Heart left ventricle (tissue), 16 donors: ENCODE measurements around the gene SIM2. TPM values are rescaled to one million over a fixed set of nuclear protein-coding genes. Genes with fewer than 3 reads are reported as not detected.

Source experiments
- ATAC-seq, 4 donors: fragments of 200-7000 bp; cut with Tn5 transposase; one replicate each; pipeline ENCODE4 v1.9.1; 2020 to 2022; ENCODE audit warnings: moderate library complexity in 4 of 4, mild to moderate bottlenecking in 3 of 4, moderate number of reproducible peaks in 1 of 4
- DNase-seq, 5 donors: peaks; one replicate each; pipeline ENCODE4 v3.0.0-alpha.2; 2020
- H3K27ac ChIP-seq, 12 donors: fragments of 200-600 bp; sonication (generic) in 4 of 12; one replicate each; pipeline versions ENCODE4 v1.5.0 to v1.8.0; 2016 to 2022; ENCODE audit warnings: mild to moderate bottlenecking in 2 of 12
- H3K27me3 ChIP-seq, 9 donors: fragments of 200-600 bp; sonication (generic) in 2 of 9; one replicate each; pipeline versions ENCODE4 v1.5.1 to v1.8.0; 2016 to 2022; ENCODE audit warnings: mild to moderate bottlenecking in 3 of 9
- H3K36me3 ChIP-seq, 9 donors: fragments of 200-600 bp; sonication (generic) in 2 of 9; one replicate each; pipeline versions ENCODE4 v1.5.0 to v1.8.0; 2018 to 2022; ENCODE audit warnings: mild to moderate bottlenecking in 2 of 9
- H3K4me1 ChIP-seq, 12 donors: fragments of 200-600 bp; sonication (generic) in 4 of 12; one replicate each; pipeline versions ENCODE4 v1.5.0 to v1.8.0; 2016 to 2022; ENCODE audit warnings: mild to moderate bottlenecking in 3 of 12
- H3K4me3 ChIP-seq, 12 donors: fragments of 200-600 bp; sonication (generic) in 4 of 12; one replicate each; pipeline versions ENCODE4 v1.5.0 to v1.8.0; 2017 to 2022; ENCODE audit warnings: mild to moderate bottlenecking in 9 of 12, moderate library complexity in 4 of 12
- H3K9me3 ChIP-seq, 12 donors: fragments of 200-600 bp; sonication (generic) in 4 of 12; one replicate each; pipeline versions ENCODE4 v1.5.0 to v1.8.0; 2016 to 2022; ENCODE audit warnings: mild to moderate bottlenecking in 1 of 12
- POLR2A ChIP-seq, 2 donors: fragments of 450-650 bp; IDR thresholded peaks; one replicate each; pipeline ENCODE4 v1.6.1; 2017; ENCODE audit warnings: antibody characterized with exemption in 2 of 2, mild to moderate bottlenecking in 2 of 2, moderate library complexity in 2 of 2
- WGBS, 4 donors: extraction: QIAGEN DNeasy Blood & Tissue Kit in 2 of 4; methylation state at CpG; one replicate each; pipeline versions ENCODE4 v1.1.5 to v1.1.7; 2013 to 2018; 5-methylcytosine and 5-hydroxymethylcytosine counted together
- intact Hi-C, 10 donors: fragments of 100-400 bp; cut with DNase I; formaldehyde crosslinking; loops; one replicate each; pipeline versions ENCODE4 v1.11.1 to v1.14.2; 2022
- polyA plus RNA-seq, 2 donors: library from polyadenylated mRNA; stranded (reverse); fragments of 200-250 nt; gene quantifications; one replicate each; pipeline ENCODE4 v1.2.3, GENCODE V29; 2013
- total RNA-seq, 9 donors: library from RNA; depleted of rRNA in 2 of 9; stranded (reverse); fragments of >200 nt in 2 of 9; fragmentation: NEBNext Ultra II Directional in 3 of 9; extraction: Animal tissue kit (Norgen Biotek cat#: 25700) in 3 of 9; gene quantifications; one replicate each; pipeline versions ENCODE4 v1.1.0 to v1.2.4, GENCODE V29; 2016 to 2023
- TF ChIP-seq, protein P1 (sequence below), 12 donors: fragments of 200-600 bp; sonication (generic) in 4 of 12; IDR thresholded peaks; one replicate each; pipeline versions ENCODE4 v1.5.0 to v1.8.0; 2018 to 2022; ENCODE audit warnings: antibody characterized with exemption in 12 of 12, mild to moderate bottlenecking in 5 of 12
- donor health status: ischemic (EF 13 %, LVEDD 7.1; RV severe dilation, severe dysfunction).
- donor health status: healthy with polysubstance abuse.
- donor health status: DM: no; HTN: yes; CAD: no.
- donor health status: DM: no; HTN: no; CAD: no.
- donor health status: ischemic (EF 25% LVEDD 6.9; RV normal size, moderate dysfunction).
- donor health status: ischemic (EF 25% LVEDD 5.7; RV mildly dilated, moderate dysfunction).
- donor health status: healthy.
- donor health status: DM: yes; HTN: yes; CAD: no.
- donor health status: ischemic (EF 35%, LVEDD 5.7; RV mildly dilated, moderate dysfunction).
- donor health status: nonischemic (EF 11% LVEDD 7.7; RV severe dilation, severe dysfunction).
- donor health status: DM: yes; HTN: yes; CAD: no.
- donor health status: PGD.
- donor health status: ischemic (EF 29% LVEDD 5.4; RV normal size, mild dysfunction).
- donor health status: nonischemic (EF 23%, LVEDD 6.1; RV moderate dilation, normal function).

Gene SIM2
- total and polyA plus RNA-seq, 11 donors = 0.01 to 0.88 (median 0.15) TPM; not detected in 8

DNA sequence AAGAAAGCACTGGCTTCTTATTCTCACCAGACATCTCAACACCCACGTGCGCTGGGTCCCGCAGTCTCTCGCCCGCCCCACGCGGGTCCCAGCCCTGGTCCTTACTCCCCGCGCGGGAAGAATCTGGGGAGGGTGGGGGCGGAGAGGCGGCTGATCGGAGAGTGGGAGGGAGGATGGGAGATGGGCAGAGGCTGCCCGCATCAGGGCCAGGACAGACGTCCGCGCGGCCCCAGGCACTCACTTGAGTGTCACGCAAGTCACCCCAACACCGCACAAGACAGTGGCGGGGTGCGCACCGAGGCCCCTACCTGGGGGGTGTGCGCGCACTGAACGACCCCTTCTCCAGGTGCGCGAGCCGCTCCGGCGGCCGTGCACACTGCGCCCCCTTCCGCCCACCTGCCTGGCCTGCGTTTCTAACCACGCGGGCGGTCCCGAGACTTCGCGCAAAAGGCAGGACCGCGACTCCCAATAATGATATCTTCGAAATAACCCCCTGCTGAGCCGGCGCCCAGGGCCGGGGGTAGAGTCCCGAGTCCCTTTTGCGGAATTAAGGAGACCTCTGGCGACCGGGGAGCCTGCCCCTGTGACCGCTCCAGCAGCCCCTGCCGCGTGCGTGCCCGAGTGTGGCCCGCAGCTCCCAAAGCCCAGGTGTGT lies 6.0 kb upstream of the SIM2 start:
- TF ChIP-seq, protein P1, sequence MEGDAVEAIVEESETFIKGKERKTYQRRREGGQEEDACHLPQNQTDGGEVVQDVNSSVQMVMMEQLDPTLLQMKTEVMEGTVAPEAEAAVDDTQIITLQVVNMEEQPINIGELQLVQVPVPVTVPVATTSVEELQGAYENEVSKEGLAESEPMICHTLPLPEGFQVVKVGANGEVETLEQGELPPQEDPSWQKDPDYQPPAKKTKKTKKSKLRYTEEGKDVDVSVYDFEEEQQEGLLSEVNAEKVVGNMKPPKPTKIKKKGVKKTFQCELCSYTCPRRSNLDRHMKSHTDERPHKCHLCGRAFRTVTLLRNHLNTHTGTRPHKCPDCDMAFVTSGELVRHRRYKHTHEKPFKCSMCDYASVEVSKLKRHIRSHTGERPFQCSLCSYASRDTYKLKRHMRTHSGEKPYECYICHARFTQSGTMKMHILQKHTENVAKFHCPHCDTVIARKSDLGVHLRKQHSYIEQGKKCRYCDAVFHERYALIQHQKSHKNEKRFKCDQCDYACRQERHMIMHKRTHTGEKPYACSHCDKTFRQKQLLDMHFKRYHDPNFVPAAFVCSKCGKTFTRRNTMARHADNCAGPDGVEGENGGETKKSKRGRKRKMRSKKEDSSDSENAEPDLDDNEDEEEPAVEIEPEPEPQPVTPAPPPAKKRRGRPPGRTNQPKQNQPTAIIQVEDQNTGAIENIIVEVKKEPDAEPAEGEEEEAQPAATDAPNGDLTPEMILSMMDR (IDR thresholded peaks at IDR 0.05) = peak in 1 of 12 donors; percentile 15
- no peak for TF ChIP-seq POLR2A (IDR thresholded peaks at IDR 0.05)
- 3 to 6% (median 3%) methylated on average over 17 to 57 of the region's 57 CpGs for WGBS, 4 donors
- H3K27me3 ChIP-seq = peaks cover 66 to 99% (median 88%) of the 10 kb centered on the region in 9 donors
- peaks cover 0 to 2% (median 0%) of the 10 kb centered on the region in 12 donors for H3K9me3 ChIP-seq
- no peak for ATAC-seq
- H3K4me3 ChIP-seq = no peak overlapping the region
- no peaks in the 10 kb centered on the region for H3K36me3 ChIP-seq
- H3K27ac ChIP-seq = no peak overlapping the region
- H3K4me1 ChIP-seq = peaks cover 0 to 35% (median 13%) of the 10 kb centered on the region in 12 donors
- intact Hi-C loops = no loop called here
- DNase-seq = no peak

DNA sequence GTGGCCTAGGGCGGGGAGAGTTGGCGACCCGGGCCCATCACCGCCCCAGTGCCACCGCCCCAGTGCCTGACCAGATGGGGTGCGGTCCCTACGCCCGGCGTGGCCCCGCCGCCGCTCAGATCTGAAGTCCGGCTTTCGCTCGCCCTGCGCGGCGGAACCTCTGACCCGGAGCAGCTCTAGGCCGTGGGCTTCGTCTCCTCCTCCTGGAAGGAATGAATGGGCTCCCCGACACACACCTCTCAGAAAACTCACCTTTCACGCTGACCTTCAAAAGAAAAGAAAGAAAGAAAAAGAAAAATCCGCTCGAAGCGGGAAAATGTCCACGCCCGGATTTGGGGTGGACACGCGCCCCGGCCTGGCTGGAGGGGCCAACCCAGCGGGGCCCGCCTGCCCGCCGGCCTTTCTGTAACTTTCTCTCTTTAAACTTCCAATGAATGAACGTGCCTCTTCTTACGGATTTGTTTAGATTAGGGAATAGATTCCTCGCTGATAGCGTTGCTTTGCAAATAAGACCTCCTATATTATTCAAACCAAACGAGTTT lies 5.4 kb upstream of the SIM2 start:
- ATAC-seq (no peak), DNase-seq (no peak)
- TF ChIP-seq POLR2A (IDR thresholded peaks at IDR 0.05) = no peak
- TF ChIP-seq, protein P1 (IDR thresholded peaks at IDR 0.05) = no peak
- no peak overlapping the region for H3K27ac ChIP-seq
- peaks cover 72 to 99% (median 94%) of the 10 kb centered on the region in 9 donors for H3K27me3 ChIP-seq
- H3K4me3 ChIP-seq = no peak overlapping the region
- H3K4me1 ChIP-seq = peaks cover 3 to 41% (median 19%) of the 10 kb centered on the region in 12 donors
- peaks cover 0 to under 1% (median 0%) of the 10 kb centered on the region in 12 donors for H3K9me3 ChIP-seq
- H3K36me3 ChIP-seq = no peaks in the 10 kb centered on the region
- 4 to 11% (median 6%) methylated on average over 28 to 40 of the region's 40 CpGs for WGBS, 4 donors
- intact Hi-C loops = no loop called here

DNA sequence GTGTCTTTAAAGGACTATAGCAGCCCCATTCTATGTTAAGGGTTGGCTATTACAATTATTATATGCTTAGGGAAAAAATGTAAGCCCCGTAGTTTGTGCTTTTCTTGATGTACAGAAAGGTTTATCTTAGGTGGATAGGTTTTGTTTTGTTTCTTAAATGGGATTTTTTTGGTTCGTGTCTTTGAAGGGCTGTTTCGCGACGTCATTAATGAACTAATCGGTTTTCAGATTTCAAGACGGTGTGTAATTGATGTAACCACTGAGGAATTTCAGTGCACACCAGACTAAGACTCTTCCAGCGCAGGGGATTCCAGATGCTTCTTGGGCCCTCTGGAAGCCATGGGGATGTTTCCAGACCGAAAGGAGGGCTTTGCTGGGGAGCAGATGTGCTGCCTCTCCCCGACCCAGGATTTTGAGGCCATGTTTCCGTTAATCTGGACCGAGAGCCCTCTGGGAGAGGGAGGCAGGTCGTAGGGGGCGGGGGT lies 4.8 kb upstream of the SIM2 start:
- 5 to 10% (median 7%) methylated on average over 14 of the region's 14 CpGs for WGBS, 4 donors
- Histone ChIP-seq H3K9me3 (no peaks in the 10 kb centered on the region), H3K4me1 (peaks cover 8 to 47% (median 24%) of the 10 kb centered on the region in 12 donors), H3K4me3 (no peak overlapping the region), H3K27ac (no peak overlapping the region), H3K36me3 (no peaks in the 10 kb centered on the region), H3K27me3 (peaks cover 78 to 100% (median 98%) of the 10 kb centered on the region in 9 donors)
- DNase-seq = no peak
- ATAC-seq = no peak
- TF ChIP-seq POLR2A (IDR thresholded peaks at IDR 0.05) = no peak
- TF ChIP-seq, protein P1 (IDR thresholded peaks at IDR 0.05) = no peak
- intact Hi-C loops = no loop called here

DNA sequence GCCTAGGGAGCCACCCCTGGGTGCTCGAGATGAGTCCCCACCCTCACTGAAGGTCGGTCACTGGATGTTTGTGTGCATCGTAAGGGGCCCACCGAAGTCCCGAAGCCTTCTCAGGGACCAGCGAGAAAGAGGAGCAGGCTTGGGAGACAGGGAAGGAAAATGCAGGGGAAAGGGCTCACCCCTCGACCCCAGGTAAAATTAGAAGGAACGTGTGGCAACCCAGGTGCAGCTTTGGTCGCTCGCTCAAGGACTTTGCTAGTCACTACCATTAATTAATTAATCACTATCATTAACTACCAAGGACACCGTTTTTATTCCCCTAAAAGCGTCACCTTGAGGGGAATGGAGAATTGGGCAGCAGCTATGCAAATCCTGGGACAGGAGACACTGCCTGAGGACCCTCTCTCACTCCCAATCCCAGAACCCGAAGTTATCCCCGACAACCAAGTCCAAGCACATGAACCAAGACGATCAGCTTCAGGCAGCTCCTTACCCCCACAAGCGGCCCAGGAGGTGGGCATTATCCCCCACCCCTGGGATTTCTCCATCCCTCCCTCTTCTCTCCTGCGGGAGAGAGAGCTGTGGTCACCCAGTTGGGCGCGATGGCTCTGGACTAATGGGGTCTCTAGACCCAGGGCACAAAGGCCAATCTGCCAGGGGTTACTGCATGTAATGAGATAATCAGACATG lies 4.2 kb upstream of the SIM2 start:
- TF ChIP-seq, protein P1 (IDR thresholded peaks at IDR 0.05) = no peak
- TF ChIP-seq POLR2A (IDR thresholded peaks at IDR 0.05) = no peak
- intact Hi-C loops = no loop called here
- Histone ChIP-seq H3K27ac (no peak overlapping the region), H3K27me3 (peaks cover 84 to 100% (median 98%) of the 10 kb centered on the region in 9 donors), H3K36me3 (no peaks in the 10 kb centered on the region), H3K9me3 (no peaks in the 10 kb centered on the region), H3K4me1 (peaks cover 14 to 53% (median 31%) of the 10 kb centered on the region in 12 donors), H3K4me3 (no peak overlapping the region)
- 4 to 7% (median 6%) methylated on average over 19 of the region's 19 CpGs for WGBS, 4 donors
- ATAC-seq (no peak), DNase-seq (no peak)
